Stimulated activated CD8-positive, alpha-beta memory T cell treated with anti-CD3 and anti-CD28 coated beads, Interleukin-12 subunit alpha, Interleukin-12 subunit beta, amount 100 ng/mL, for 4 hours (primary cell): Measurements from ENCODE around the gene XPO6.
A peak's percentile ranks its signal among the peaks of the same experiment; 100 is the strongest.

Experiments used
- DNase-seq: peaks from one replicate; pipeline ENCODE4 v3.0.0-alpha.2; 2020; ENCODE audit warnings: low read depth

The XPO6 gene

DNA sequence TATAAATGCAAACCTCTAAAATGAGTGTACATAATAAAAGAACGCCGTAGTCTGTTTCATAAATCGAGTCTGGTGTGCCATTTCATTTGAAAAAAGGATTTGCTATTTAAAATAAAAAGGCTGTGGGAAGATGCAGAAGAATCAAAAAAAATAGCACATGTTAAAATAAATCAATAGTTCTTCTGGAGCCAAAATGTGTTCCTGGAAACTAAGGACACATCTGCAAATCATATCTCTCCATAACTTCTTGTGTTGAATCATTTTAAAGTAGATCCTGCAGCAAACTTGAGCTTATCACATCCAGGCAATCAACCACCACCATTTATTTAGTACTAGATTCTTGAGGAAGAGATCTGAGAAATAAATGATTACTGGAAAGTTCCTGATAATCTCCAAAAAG, 29.0 kb downstream of the XPO6 start:
- DNase-seq = no peak

DNA sequence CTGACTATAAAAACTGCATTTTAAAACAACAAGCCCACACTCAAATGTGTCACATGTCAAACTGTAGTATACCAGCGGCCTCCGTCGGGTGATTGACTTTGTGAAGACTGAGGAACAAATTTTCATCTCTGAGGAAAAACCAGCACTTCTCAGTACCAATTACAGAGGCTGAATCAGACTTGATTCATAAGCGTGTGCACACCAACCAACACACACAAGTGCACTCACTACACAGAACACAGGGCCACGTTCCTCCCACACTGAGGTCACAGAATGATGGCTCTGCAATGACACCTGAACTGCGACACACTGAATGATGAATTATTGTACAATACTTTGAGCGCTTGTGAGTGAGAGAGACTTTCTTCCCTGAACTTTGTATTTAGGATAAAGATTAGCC, 29.6 kb downstream of the XPO6 start:
- peak; percentile 10 for DNase-seq

DNA sequence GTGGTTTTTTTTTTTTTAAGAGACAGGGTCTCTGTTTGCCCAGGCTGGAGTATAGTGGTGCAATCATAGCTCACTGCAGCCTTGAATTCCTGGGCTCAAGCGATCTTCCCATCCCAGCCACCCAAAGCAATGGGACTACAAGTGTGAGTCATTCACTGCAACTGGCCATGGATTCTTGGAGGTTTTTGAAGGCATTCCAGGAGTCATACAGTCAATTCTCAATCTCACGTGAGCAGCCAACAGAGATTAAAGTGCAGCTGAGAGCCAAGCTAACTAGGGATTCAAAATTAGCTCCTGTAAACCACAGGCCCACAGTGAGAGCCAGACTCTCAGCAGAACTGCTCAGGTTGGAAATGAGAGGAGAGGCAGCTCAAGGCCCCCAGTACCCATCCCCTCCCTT, 30.2 kb downstream of the XPO6 start:
- DNase-seq = no peak

DNA sequence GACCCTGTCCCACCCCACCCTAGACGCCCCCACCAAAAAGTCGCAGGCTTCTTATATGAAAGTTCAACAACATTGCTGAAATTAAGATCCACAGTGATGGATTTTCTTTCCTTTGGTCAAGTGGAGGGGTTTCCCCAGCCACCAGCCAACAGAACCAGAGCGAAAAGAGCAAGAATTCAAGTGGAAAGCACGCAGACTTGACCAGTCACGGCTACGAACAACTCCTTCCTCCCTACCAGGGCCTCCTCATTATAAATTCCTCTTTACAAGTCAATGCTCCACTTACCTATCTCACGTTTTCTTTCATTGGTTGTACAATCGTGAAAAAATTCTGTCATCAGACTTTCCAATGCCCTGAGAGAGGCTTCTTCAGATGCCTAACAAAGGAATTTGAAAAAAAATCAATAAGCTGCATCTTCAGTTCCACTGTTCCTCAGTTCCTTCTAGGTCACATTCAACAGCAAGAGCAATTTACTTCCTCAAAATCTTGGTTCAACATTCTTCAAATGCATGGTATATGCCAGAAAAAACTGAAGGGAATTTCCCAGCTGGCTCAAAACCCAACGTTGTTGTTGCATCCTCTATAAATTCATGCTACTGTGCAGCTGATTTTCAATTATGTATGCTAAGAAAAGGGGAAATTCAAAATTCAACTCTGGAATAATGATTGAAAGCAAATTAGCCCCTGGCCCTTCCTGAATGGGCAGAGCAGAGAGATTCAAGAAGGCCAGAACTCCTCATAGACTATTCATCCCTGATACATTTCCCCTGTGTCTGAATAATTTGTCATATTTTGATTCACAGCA, 30.9 kb downstream of the XPO6 start:
- no peak for DNase-seq

DNA sequence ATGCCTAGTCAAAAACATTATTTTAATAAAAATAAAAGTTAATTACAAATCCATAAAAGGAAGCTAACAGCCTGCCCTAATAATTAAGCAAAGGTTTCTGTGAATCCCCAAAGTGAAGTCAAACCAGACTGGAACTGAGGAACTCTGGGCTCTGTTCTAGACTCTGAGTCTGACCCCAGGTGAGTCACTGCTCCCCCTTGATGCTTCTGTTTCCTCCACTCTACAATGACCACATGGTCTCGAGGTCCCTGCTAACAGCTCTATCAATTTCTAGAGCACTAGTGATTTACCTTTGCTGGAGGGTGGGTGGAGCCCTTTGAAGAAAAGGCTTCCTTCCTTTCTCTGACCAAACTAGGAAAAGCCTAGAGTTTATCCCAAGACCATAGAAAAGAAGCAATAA, 32.4 kb downstream of the XPO6 start:
- no peak for DNase-seq

DNA sequence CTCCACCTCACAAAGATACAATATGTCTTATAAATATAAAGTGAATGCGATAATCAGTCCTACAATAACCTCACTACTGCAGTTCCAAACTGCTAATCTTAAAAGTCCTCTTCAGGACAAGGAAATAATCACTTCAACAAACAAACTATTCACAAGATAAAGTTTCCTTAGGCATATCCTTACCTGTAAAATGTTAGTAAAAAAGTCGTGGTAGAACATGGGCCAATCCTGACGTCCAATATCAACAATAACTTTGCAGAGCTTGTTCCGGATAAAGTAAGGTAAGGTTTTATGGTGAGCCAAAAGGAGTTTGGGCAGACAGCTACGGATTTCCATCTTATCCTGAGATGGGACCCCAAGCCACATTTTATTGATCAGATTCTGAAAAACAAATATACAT, 36.0 kb downstream of the XPO6 start:
- no peak for DNase-seq

DNA sequence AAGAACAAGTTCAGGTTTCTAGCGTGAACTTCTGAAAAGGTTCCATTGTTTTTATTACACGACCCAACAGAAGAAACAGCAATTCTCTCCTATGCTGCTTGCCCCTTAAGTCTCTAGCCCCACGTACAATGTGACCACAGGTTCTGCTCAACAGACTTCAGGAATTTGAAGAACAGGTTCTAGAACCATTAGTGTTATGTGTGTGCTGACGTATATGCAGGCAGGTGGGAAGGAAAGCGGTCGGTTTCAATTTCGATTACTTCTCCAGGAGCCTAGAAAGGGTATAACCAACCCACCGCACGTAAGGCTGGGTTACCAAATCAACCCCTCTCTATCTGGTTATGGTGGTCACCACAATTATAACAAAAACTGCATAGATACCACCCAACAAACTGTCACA, 39.4 kb downstream of the XPO6 start:
- no peak for DNase-seq

DNA sequence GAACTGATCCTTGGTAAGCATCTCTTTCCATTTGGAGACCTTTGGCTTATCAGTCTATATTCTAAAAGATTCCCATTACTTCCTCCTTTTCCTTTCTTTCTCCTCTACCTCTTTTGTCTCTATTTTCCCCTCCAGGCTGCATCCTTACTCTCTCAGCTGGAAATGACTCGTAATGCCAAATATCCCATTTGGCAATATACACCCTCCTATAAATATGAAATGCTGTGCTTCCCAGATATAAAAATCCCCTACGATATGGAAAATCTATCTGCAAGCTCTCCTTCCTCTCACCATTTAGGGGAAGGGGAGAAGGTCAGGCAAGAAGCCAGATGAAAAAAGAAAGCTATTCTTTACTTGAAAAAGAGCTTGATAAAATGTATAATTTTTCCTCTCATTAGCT, 39.9 kb downstream of the XPO6 start:
- no peak for DNase-seq

DNA sequence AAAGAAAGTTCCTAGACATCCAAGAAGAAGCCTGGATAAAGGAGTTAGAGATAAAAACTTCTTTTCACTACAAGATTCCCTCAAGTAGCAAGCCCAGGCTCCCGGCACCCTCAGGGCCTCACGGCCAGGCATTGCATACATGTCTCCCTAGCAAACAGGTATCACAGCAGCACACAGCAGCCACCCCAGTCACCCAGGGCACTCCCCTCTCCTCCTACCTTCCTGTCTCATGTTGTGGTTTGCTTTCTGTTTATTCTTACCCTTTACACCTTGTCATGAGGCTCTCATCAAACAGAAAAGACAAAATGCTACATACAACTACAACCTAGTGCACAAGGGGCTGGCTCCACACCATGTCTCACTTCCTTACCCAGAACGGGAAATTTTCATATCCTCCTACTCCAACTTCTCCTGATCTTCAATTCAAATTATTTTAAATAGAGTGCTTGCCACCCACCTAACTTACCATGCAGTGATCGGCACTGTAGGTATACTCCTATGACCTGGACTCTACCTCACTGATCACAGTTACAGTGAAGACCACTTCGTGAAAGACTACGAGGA, 42.7 kb downstream of the XPO6 start:
- no peak for DNase-seq

DNA sequence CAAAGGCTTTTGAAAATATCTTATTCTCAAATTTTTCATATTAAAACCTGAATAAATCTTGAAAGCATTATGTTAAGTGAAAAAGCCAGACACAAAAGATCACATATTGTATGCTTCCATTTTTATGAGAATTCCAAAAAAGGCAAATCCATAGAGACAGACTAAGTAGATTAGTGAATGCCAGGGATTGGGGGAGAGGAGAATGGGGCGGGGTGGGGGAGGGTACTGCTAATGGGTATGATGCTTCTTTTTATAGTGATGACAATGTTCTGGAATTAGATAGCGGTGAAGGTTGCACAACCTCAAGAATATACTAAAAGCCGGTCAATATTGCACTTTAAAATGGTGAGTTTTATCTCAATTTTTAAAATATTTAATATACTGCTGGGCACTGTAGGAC, 44.0 kb downstream of the XPO6 start:
- DNase-seq = no peak

DNA sequence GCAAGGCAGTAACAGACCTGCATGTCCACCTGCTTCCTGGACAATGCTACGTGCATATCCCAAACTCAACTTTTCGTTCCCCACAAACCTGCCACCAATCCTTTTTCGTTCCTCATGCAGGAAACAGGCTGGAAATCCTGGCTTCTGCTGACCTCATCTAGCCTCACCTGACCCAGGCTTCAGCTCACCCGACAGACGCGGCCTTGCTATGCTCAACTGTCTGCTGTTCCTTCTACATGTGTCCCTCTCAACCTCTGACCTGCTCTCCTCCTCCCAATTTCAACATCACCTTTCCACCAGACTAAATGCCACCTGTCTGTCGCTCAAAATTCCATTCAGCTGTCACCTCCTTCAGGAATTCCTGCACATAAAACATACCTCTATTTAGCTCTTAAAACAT, 44.5 kb downstream of the XPO6 start:
- no peak for DNase-seq

DNA sequence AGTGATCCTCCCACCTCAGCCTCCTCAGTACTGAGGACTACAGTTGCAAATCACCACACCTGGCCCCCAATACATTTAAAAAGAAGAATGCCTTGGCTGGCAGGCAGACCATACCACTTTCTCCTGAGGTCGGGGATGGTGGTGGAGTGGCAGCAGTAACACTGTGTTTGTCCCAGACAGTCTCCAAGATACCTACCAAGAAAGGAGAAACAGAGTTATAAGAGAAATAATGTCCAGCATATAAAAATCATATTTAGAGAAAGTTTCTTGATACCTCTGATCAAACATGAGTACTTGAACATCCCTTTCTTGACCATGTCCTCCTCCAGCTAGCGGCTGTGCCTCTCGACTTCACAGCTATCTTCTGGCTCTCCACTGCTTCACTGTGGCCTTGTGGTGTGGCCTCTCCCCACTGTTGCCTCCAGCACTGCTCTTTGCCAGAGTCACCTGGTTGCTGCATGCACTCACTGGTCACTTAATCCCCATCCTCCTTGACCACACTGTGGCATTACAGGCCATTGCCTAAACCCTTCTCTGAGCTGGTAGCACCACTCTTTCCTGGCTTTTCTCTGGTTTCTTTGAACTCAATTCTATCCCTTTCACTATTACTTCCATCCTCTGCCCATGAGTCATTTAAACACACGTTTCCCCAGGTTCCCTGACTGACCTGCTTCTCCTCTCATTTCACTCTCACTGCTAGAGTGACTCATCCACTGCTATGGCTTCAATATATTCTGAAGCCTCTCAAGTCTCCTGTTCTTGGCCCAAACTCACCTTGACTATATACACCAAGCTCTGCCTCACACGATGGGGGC, 45.2 kb downstream of the XPO6 start:
- DNase-seq = no peak

DNA sequence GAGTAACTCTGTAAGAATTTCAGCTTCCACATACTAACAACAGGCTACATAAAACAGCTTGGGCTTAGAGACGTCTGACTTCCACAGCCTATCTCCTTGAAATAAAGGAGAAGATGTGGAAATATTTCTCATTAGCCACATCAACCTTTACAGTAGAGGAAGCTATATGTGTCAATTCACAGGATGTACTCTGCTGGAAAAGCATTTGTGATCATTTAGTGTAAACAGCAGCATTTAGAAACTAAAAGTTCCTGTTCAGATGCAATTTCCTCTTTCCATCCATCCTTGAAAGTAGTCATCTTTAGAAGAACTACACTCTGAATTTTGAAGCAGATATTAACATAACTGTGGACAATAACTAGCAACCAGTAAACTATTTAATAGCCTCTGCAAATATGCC, 46.2 kb downstream of the XPO6 start:
- DNase-seq = no peak

DNA sequence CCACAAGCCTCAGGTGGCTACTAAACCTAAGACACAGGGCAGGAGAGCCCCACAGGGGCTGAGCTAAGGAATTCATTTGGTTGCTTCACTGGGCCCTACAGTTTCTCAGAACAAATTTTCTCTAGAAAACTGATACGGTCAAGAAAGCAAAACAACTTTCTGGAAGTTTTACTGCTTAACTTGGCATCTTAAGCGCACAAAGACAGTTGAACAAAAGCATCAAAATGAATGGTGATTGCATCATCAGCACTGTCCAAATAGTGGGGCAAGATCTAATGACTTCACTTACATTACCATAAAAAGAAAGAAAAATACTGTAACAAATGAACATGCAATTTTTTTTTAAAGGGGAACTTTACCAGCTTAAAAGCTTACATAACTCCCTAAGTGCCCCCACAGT, 47.6 kb downstream of the XPO6 start:
- no peak for DNase-seq

DNA sequence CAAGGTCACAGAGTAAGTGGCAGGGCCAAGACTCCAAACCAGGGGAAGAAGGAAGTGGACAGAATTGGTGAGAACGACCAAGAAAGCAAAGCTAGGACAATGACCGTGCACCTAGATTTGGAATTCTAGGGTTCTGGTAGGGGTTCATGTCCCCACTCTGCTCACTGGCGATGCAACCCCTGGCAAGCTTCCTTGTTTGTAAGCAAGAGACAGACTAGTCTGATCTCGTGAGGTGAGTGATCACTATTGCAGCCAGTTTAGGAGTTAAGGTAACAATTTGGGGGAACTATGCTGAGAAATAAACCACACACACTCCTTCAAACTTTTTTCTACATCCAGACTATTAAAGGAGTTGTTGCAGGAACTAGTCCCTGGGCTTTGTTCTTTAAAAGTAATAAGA, 48.1 kb downstream of the XPO6 start:
- DNase-seq = no peak

DNA sequence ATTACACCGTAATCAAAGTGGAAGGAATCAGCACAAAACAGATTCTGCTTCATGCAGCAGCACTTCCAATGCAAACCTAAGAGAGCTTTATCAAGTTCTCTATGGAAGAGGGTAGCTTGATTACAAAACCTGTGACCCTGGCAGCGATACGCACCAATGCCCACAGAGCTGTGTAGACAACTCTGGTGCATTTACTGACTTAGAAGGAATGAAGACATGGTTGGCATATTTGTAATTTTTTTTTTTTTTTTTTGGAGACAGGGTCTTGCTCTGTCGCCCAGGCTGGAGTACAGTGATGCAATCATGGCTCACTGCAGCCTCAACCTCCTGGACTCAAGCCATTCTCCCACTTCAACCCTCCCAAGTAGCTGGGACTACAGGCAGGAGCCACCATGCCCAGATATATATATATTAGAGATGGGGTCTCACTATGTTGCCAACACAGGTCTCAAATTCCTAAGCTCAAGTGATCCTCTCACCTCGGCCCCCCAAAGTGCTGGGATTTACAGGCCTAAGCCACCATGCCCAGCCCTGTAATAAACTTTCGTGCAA, 49.4 kb downstream of the XPO6 start:
- no peak for DNase-seq

DNA sequence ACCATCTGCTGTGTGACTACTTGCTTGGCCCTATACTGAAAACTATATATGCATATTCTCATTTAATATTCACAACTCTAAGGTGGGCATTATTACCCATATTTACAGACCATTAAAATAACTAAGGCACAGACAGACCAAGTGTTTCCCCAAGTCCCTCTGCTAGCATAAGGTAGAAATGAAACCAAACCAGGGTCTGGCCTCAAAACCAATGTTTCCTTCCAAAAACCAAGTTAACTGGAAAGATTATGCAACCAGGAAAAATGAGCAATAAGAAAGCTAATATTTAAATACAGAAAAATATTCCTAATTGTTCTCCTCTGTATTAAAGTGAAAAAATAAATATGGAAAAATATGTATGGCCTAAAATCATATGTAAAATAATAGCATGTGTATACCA, 50.1 kb downstream of the XPO6 start:
- no peak for DNase-seq

DNA sequence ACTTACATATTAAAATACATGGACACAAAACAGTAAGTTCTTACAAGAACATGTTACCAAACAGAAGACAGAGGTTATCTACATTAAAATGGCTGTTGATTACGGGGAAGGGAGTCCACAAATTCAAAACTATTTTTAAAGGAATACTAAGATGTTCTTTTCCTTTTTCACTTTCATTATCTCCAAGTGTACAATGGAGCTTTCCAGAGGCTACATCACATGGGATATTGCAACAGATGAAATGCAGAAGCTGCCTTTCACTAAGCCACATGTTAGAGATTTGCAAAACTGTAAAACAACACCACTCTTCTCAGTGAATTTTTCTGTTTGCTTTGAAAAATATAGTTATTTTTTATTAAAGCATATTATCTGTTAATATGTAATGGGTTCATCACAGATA, 53.6 kb downstream of the XPO6 start:
- no peak for DNase-seq

DNA sequence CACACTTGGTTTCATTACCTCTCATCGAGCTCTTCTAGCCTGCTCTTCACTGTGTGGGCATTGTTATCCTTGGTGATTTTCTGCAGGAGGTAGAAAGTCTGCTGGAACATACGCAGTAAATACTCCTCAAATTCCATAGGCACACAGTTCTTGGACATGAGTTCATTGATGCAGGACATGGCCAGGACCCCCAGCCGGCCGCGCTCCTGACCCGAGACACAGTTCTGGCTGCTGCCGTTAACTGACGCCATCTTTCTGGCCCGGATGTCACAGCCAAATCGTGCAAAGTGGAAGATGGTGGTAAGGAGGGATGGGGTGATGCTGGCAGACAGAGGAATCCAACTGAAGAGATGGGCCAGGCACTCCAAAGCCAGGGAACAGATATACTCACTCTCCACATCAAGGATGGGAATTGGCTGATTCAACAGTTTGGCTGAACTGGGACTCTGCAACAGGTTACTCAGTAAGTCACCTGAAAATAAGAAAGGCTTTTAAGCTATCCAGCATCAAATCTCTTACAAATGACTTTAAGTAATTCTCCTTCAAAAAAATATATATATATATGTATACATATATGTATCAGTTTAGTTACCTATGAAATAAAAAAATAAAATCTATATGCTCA, 55.6 kb downstream of the XPO6 start:
- DNase-seq = no peak

DNA sequence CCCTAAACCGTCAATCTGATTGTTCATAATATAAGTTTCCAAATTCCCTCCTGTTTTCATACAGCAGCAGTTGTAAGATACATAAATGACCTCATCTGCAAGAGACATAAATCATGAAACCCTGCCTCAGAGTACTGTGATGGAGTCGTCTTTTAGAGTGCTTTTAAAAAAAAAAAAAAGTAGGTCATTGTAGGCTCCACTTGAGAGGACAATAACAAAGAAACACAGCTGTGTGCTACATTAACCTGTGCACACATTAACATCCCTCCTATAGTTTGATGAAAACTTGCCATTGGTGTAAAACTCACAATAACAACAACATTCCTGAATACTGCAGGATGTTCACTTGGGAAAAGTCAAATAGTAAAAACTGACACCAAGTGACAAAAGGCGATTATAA, 56.5 kb downstream of the XPO6 start:
- DNase-seq = no peak

DNA sequence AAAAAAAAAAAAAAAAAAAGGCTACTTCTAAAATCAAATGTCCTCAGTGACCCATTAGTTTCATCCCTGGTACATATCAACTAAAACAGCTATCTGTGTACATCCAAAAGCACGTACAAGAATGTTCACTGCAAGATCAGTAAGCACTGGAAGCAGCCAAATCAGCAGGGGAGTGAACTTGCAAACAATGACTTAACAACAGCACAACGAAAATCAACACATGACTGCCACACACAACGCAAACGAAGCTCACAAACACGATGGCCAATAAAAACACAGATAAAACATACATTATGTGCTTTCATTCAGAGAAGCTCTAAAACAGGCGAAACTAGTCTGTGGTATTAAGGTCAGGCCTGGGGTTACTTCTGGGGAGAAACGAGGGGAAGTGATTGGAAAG, 60.6 kb downstream of the XPO6 start:
- no peak for DNase-seq

DNA sequence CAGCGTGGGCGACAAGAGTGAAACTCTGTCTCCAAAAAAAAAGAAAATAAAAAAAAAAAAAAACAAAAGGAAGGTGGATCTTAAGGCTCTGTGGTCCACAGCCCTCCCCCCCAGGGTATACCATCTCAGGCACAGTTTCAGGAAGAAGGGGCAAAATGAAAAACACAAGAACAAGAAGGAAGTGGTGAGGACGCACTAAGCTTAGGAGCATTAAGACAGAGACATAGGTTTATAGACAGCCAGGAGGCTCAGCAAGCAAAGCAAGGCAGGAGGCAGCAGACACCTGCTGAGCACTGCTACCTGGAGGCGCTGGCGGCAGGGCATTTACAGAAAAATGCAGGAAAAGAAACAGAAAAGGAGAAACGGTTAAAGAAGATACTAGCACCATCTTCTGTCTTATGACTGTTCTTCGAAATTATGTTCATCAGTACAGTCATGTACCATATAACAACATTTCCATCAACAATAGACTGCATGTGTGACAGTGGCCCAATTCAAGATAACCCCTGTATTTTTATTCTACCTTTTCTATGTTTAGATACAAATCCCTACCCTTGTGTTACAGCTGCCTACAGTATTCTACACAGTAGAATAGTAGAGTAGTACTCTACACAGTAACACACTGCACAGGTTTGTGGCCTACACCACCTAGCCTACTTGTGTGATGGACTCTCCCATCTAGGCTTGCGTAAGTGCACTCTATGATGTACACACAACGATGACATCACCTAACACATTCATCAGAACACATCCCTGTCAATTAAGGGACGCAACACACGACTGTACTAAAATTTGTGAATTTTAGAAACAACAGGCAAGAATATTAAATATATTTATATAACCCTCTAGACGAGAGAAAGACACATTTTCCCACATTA, 62.5 kb downstream of the XPO6 start:
- DNase-seq = no peak
